ENCODE data around the gene ABCB10.

ABCB10 gene

GRCh38 chr1:229552732-229553131, 5.8 kb downstream of the ABCB10 start:
- no peak overlapping the region for H3K9ac ChIP-seq (ENCODE audit: low read length)
- H2AK5ac ChIP-seq (ENCODE audit: low read length), result no peak overlapping the region
- H3K18ac ChIP-seq (ENCODE audit: low read length), result no peak overlapping the region
- no peak overlapping the region for H3K4me3 ChIP-seq (ENCODE audit: low read depth, low read length)
- no peak overlapping the region for H4K91ac ChIP-seq (ENCODE audit: low read depth, low read length)
- no peak overlapping the region for H3K27ac ChIP-seq (ENCODE audit: low read depth, low read length)
- peaks cover 0 to 3% of the 10 kb centered on the region in 2 experiments for H3K4me1 ChIP-seq (ENCODE audit: control insufficient read depth in 1 of 2, insufficient read depth in 2 of 2, low read length in 2 of 2)
- no peak overlapping the region for H4K12ac ChIP-seq (ENCODE audit: low read depth, low read length)
- no peak overlapping the region for H3K23ac ChIP-seq (ENCODE audit: low read length)
- no peaks in the 10 kb centered on the region for H3K27me3 ChIP-seq (ENCODE audit: insufficient read depth, low read length)
- H2BK120ac ChIP-seq (ENCODE audit: insufficient read depth, low read length, poor library complexity), result no peak overlapping the region
- peaks cover under 1% of the 10 kb centered on the region for H3K79me2 ChIP-seq (ENCODE audit: control insufficient read depth, insufficient read depth, low read length, poor library complexity)
- no peak overlapping the region for H2AFZ ChIP-seq (ENCODE audit: insufficient read depth, low read length, poor library complexity)
- no CpG with 5 or more reads among the region's 5 CpGs for WGBS (ENCODE audit: extremely low coverage, insufficient coverage, insufficient read length)
- H3K9me3 ChIP-seq (ENCODE audit: insufficient read depth, low read depth, low read length), result no peaks in the 10 kb centered on the region
- no peaks in the 10 kb centered on the region for H3K79me1 ChIP-seq (ENCODE audit: low read length)
- peaks cover 3 to 6% of the 10 kb centered on the region in 2 experiments for H3K36me3 ChIP-seq (ENCODE audit: control insufficient read depth in 1 of 2, insufficient read depth in 2 of 2, low read length in 2 of 2)
- no peak for DNase-seq
- no peak overlapping the region for H4K8ac ChIP-seq (ENCODE audit: low read depth, low read length)
- H3K4me2 ChIP-seq (ENCODE audit: low read length), result no peak overlapping the region
- H2BK5ac ChIP-seq (ENCODE audit: low read depth, low read length, poor library complexity), result no peak overlapping the region
- H3K4ac ChIP-seq (ENCODE audit: low read depth, low read length), result no peak overlapping the region
- H3K14ac ChIP-seq (ENCODE audit: low read length), result no peak overlapping the region
- H2BK12ac ChIP-seq (ENCODE audit: low read length), result no peak overlapping the region

DNA sequence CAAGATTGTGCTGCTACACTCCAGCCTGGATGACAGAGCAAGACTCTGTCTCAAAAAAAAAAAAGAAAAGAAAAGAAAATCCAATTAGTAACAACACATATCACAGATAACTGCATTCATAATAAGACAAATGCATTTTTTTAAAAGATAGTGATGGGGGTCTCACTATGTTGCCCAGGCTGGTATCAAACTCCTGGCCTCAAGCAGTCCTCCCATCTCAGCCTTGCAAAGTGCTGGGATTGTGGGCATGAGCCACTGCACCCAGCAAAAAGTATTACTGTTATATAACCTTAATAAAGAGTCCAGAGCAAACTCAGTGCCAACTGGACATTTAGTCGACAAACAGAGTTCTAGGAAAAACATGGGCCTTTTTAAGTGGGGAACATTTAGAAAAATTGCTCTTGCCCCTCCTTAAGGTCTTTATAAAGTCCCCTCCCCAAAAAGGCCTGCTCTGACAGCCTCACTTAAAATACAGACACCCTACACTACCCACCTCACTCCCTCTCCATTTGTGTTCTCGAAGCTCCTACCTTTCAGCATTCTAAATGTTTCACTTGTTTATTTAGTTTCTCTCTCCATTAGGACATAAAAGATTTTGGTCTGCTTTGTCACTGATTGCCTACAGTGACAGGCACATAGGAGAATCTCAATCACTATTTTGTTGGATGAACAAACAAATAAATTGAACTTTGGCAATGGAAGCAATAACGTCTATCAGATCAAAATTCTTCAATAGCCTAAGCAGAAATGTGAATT, 7.5 kb downstream of the ABCB10 start:
- Histone ChIP-seq H3K23ac (ENCODE audit: low read length) (no peak overlapping the region), H2BK5ac (ENCODE audit: low read depth, low read length, poor library complexity) (no peak overlapping the region), H3K27me3 (ENCODE audit: insufficient read depth, low read length) (no peaks in the 10 kb centered on the region), H2BK120ac (ENCODE audit: insufficient read depth, low read length, poor library complexity) (no peak overlapping the region), H4K12ac (ENCODE audit: low read depth, low read length) (no peak overlapping the region), H3K79me2 (ENCODE audit: control insufficient read depth, insufficient read depth, low read length, poor library complexity) (no peaks in the 10 kb centered on the region), H3K4me3 (ENCODE audit: low read depth, low read length) (no peak overlapping the region), H3K18ac (ENCODE audit: low read length) (no peak overlapping the region), H3K4me2 (ENCODE audit: low read length) (no peak overlapping the region), H2AFZ (ENCODE audit: insufficient read depth, low read length, poor library complexity) (no peak overlapping the region), H3K9ac (ENCODE audit: low read length) (no peak overlapping the region), H3K79me1 (ENCODE audit: low read length) (no peaks in the 10 kb centered on the region), H3K14ac (ENCODE audit: low read length) (no peak overlapping the region), H2AK5ac (ENCODE audit: low read length) (no peak overlapping the region), H3K27ac (ENCODE audit: low read depth, low read length) (no peak overlapping the region), H2BK12ac (ENCODE audit: low read length) (no peak overlapping the region), H3K4me1 (ENCODE audit: control insufficient read depth in 1 of 2, insufficient read depth in 2 of 2, low read length in 2 of 2) (no peaks in the 10 kb centered on the region), H3K36me3 (ENCODE audit: control insufficient read depth in 1 of 2, insufficient read depth in 2 of 2, low read length in 2 of 2) (peaks cover 11 to 12% of the 10 kb centered on the region in 2 experiments), H3K4ac (ENCODE audit: low read depth, low read length) (no peak overlapping the region), H3K9me3 (ENCODE audit: insufficient read depth, low read depth, low read length) (no peaks in the 10 kb centered on the region), H4K8ac (ENCODE audit: low read depth, low read length) (no peak overlapping the region), H4K91ac (ENCODE audit: low read depth, low read length) (no peak overlapping the region)
- DNase-seq, result no peak
- no CpG with 5 or more reads among the region's 3 CpGs for WGBS (ENCODE audit: extremely low coverage, insufficient coverage, insufficient read length)

DNA sequence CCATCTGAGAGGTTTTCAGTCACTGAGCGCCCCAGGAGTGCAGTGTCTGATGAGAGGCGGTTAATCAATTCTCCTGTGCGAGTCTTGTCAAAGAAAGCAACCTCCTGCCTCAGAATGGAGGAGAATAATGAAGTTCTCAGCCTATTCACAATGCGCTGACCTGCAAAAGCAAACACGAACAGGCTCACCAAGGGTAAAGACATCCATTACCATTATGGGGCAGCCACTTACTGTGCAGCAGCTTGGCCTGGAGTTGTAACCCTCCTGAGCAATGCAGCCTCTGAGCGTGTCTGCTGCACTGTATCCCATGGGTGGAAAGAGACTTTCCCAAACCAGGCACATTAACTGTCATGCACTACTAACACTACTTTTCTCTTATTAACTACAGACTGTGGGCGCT, 11.0 kb downstream of the ABCB10 start:
- Histone ChIP-seq H3K4ac (ENCODE audit: low read depth, low read length) (no peak overlapping the region), H3K79me1 (ENCODE audit: low read length) (no peaks in the 10 kb centered on the region), H3K14ac (ENCODE audit: low read length) (no peak overlapping the region), H3K9me3 (ENCODE audit: insufficient read depth, low read depth, low read length) (no peaks in the 10 kb centered on the region), H3K18ac (ENCODE audit: low read length) (no peak overlapping the region), H4K91ac (ENCODE audit: low read depth, low read length) (no peak overlapping the region), H3K27me3 (ENCODE audit: insufficient read depth, low read length) (no peaks in the 10 kb centered on the region), H3K4me1 (ENCODE audit: control insufficient read depth in 1 of 2, insufficient read depth in 2 of 2, low read length in 2 of 2) (no peaks in the 10 kb centered on the region), H3K27ac (ENCODE audit: low read depth, low read length) (no peak overlapping the region), H3K9ac (ENCODE audit: low read length) (no peak overlapping the region), H3K4me3 (ENCODE audit: low read depth, low read length) (no peak overlapping the region), H4K12ac (ENCODE audit: low read depth, low read length) (no peak overlapping the region), H3K79me2 (ENCODE audit: control insufficient read depth, insufficient read depth, low read length, poor library complexity) (no peaks in the 10 kb centered on the region), H2BK12ac (ENCODE audit: low read length) (no peak overlapping the region), H4K8ac (ENCODE audit: low read depth, low read length) (no peak overlapping the region), H2AK5ac (ENCODE audit: low read length) (no peak overlapping the region), H3K4me2 (ENCODE audit: low read length) (no peak overlapping the region), H2BK5ac (ENCODE audit: low read depth, low read length, poor library complexity) (no peak overlapping the region), H2BK120ac (ENCODE audit: insufficient read depth, low read length, poor library complexity) (no peak overlapping the region), H3K36me3 (ENCODE audit: control insufficient read depth in 1 of 2, insufficient read depth in 2 of 2, low read length in 2 of 2) (peaks cover 18 to 19% of the 10 kb centered on the region in 2 experiments), H3K23ac (ENCODE audit: low read length) (no peak overlapping the region), H2AFZ (ENCODE audit: insufficient read depth, low read length, poor library complexity) (no peak overlapping the region)
- no CpG with 5 or more reads among the region's 7 CpGs for WGBS (ENCODE audit: extremely low coverage, insufficient coverage, insufficient read length)
- no peak for DNase-seq

DNA sequence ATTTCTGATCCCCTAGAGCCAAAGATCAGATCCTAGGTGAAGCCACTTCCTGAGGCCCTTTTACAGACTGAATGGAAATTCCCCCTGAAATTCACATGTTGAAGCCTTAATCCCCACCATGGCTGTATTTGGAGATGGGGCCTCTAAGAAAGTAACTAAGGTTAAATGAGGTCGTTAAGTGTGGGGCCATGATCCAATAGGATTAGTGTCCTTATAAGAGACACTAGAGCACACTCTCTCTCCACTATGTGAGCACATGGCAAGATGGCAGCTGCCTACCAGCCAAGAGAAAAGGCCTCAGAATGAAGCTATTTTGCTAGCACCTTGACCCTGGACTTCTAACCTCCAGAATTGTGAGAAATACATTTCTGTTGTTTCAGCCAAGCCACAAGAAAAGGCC, 13.9 kb downstream of the ABCB10 start:
- Histone ChIP-seq H3K4me2 (ENCODE audit: low read length) (no peak overlapping the region), H2AK5ac (ENCODE audit: low read length) (no peak overlapping the region), H2BK120ac (ENCODE audit: insufficient read depth, low read length, poor library complexity) (no peak overlapping the region), H3K4me1 (ENCODE audit: control insufficient read depth in 1 of 2, insufficient read depth in 2 of 2, low read length in 2 of 2) (no peaks in the 10 kb centered on the region), H4K8ac (ENCODE audit: low read depth, low read length) (no peak overlapping the region), H3K18ac (ENCODE audit: low read length) (no peak overlapping the region), H3K79me1 (ENCODE audit: low read length) (no peaks in the 10 kb centered on the region), H4K91ac (ENCODE audit: low read depth, low read length) (no peak overlapping the region), H3K27me3 (ENCODE audit: insufficient read depth, low read length) (no peaks in the 10 kb centered on the region), H3K4me3 (ENCODE audit: low read depth, low read length) (no peak overlapping the region), H3K36me3 (ENCODE audit: control insufficient read depth in 1 of 2, insufficient read depth in 2 of 2, low read length in 2 of 2) (peaks cover 25 to 27% of the 10 kb centered on the region in 2 experiments), H3K27ac (ENCODE audit: low read depth, low read length) (no peak overlapping the region), H3K9me3 (ENCODE audit: insufficient read depth, low read depth, low read length) (no peaks in the 10 kb centered on the region), H4K12ac (ENCODE audit: low read depth, low read length) (no peak overlapping the region), H3K14ac (ENCODE audit: low read length) (no peak overlapping the region), H3K23ac (ENCODE audit: low read length) (no peak overlapping the region), H3K79me2 (ENCODE audit: control insufficient read depth, insufficient read depth, low read length, poor library complexity) (no peaks in the 10 kb centered on the region), H2BK12ac (ENCODE audit: low read length) (no peak overlapping the region), H2AFZ (ENCODE audit: insufficient read depth, low read length, poor library complexity) (no peak overlapping the region), H3K4ac (ENCODE audit: low read depth, low read length) (no peak overlapping the region), H2BK5ac (ENCODE audit: low read depth, low read length, poor library complexity) (no peak overlapping the region), H3K9ac (ENCODE audit: low read length) (no peak overlapping the region)
- WGBS (ENCODE audit: extremely low coverage, insufficient coverage, insufficient read length), result no CpG with 5 or more reads among the region's 1 CpG
- DNase-seq, result no peak

Measured in trophoblast cell (in vitro differentiated cells and primary cell).